Activated T-helper 17 cell treated with anti-CD3 and anti-CD28 coated beads, Interleukin-2, amount 50 U/mL, for 72 hours (primary cell): ENCODE data around the gene ATP6V1F. TPM values are rescaled to one million over a fixed set of nuclear protein-coding genes. Genes with fewer than 3 reads are reported as not detected.

Source experiments
- ATAC-seq: fragments of 150-1000 bp; cut with Tn5 transposase; replicated peaks from 2 replicates; pipeline ENCODE4 v1.10.0; 2021; ENCODE audit warnings: mild to moderate bottlenecking, moderate library complexity
- H3K27ac Mint-ChIP-seq: one replicate; pipeline ENCODE4 v1.8.0; 2022; ENCODE audit warnings: mixed read lengths
- H3K27me3 Mint-ChIP-seq: one replicate; pipeline ENCODE4 v1.8.0; 2022; ENCODE audit warnings: mixed read lengths
- H3K36me3 Mint-ChIP-seq: one replicate; pipeline ENCODE4 v1.8.0; 2022; ENCODE audit warnings: low read depth, mild to moderate bottlenecking, mixed read lengths
- H3K4me1 Mint-ChIP-seq: one replicate; pipeline ENCODE4 v1.8.0; 2022; ENCODE audit warnings: mixed read lengths
- H3K4me3 Mint-ChIP-seq: one replicate; pipeline ENCODE4 v1.8.0; 2022; ENCODE audit warnings: mild to moderate bottlenecking, mixed read lengths
- H3K9me3 Mint-ChIP-seq: one replicate; pipeline ENCODE4 v1.8.0; 2022; ENCODE audit warnings: mixed read lengths
- total RNA-seq, 2 donors: library from RNA; stranded (reverse); gene quantifications; one replicate each; pipeline ENCODE4 v1.2.3, GENCODE V29; 2022

The ATP6V1F gene
- total RNA-seq, 2 donors from 2014 or later: 69.9 to 127 TPM

DNA sequence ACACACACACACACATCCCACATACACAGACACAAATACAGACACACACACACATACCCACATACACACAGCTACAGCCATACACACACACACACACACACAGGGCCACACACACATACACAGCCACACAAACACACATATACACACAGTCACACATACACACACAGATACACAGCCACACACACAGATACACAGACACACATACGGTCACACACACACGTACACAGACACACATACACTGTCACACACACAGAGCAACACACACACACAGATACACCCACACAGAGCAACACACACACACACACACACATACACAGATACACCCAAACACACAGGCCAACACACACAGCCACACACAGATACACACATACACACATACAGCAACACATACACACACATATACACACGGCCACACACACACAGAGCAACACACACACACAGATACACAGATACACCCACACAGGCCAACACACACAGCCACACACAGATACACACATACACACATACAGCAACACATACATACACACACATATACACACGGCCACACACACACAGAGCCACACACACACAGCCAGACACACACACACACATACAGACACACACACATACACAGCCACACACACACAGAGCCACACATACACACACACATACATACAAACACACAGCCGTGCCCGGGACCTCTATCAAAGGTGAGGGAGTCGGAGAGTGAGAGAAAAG lies 25.5 kb downstream of the ATP6V1F start:
- Mint-ChIP-seq H3K4me1 (no peaks in the 10 kb centered on the region), H3K27ac (no peak overlapping the region), H3K27me3 (peaks cover 4% of the 10 kb centered on the region), H3K36me3 (no peaks in the 10 kb centered on the region), H3K9me3 (no peaks in the 10 kb centered on the region), H3K4me3 (no peak overlapping the region)
- ATAC-seq: no peak

DNA sequence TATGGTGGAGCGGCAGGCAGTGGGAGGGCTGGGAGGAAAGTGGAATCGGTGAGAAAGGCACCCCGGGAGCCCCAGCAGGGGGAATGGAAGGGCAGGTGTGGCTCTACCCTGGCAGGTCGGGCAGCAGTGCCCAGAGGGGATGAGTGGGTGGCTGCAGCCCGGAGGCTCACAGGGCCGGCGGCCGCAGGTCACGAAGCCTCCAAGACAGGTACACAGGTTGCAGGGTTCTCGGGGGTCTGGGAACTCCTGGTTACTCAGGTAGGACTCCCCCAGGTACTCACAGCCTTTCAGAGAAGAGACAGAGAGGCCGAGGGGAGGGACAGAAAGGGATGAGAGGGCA lies 26.1 kb downstream of the ATP6V1F start:
- H3K4me1 Mint-ChIP-seq: no peaks in the 10 kb centered on the region
- no peak for ATAC-seq
- no peak overlapping the region for H3K4me3 Mint-ChIP-seq
- no peaks in the 10 kb centered on the region for H3K9me3 Mint-ChIP-seq
- no peaks in the 10 kb centered on the region for H3K36me3 Mint-ChIP-seq
- H3K27me3 Mint-ChIP-seq: peaks cover 4% of the 10 kb centered on the region
- no peak overlapping the region for H3K27ac Mint-ChIP-seq

DNA sequence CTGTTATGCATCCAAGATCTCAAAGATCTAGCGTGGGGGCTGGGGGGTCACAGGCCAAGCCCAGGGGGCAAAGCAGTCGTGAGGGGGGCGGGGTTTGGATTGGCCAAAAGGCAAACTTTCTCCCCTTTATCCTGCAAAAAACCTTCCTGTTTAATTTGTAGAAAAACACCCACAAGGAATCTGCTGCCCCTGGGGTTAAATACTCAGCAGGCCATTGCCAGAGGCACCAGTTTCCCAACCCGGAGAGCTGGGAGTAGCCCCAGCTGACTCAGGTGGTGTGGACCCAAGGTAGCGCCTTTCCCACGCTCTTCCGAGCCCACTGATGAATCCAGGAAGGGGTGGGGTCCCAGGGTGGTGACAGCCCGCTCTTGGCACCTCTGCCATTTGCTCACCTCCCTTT lies 26.5 kb downstream of the ATP6V1F start:
- no peak for ATAC-seq
- no peak overlapping the region for H3K4me3 Mint-ChIP-seq
- no peaks in the 10 kb centered on the region for H3K4me1 Mint-ChIP-seq
- no peaks in the 10 kb centered on the region for H3K36me3 Mint-ChIP-seq
- H3K9me3 Mint-ChIP-seq: no peaks in the 10 kb centered on the region
- peaks cover 4% of the 10 kb centered on the region for H3K27me3 Mint-ChIP-seq
- no peak overlapping the region for H3K27ac Mint-ChIP-seq

DNA sequence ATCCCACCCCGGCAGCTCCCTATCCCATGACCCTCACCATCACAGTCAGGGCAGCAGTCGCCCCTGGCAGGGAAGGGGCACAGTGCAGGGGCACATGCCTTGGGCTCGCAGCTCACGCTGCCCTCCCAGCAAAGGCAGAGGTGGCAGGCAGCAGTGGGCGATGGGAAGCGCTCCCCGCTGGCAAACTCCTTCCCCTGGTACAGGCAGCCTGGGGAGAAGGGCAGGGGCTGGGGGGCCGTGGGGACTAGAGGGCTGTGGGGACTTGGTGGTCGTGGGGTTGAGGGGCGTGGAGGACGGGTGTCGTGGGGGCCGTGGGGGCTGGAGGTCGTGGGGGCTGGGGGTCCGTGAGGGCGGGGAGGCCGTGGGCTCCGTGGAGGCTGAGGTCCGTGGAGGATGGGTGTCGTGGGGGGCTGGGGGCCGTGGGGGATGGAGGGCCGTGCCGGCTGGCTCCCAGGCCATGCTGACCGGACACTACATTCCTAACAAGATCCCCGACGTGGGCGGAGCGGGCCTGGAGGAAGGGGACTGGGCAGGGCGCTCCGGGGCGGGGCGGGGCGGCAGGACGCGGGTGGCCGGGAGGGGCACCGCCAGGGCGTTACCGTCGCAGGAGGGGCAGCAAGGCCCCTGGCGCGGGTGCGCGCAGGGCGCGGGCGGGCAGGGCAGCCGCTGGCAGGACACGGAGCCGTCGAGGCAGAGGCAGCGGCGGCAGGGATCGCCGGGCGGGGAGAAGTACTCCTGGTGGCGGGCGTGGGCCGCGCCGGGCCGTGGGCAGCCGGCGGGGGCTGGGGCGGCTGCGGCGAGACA lies 27.9 kb downstream of the ATP6V1F start:
- Mint-ChIP-seq H3K27me3 (peaks cover 4% of the 10 kb centered on the region), H3K9me3 (no peaks in the 10 kb centered on the region), H3K27ac (no peak overlapping the region), H3K4me1 (no peaks in the 10 kb centered on the region), H3K36me3 (no peaks in the 10 kb centered on the region), H3K4me3 (no peak overlapping the region)
- peak; percentile 8 for ATAC-seq

DNA sequence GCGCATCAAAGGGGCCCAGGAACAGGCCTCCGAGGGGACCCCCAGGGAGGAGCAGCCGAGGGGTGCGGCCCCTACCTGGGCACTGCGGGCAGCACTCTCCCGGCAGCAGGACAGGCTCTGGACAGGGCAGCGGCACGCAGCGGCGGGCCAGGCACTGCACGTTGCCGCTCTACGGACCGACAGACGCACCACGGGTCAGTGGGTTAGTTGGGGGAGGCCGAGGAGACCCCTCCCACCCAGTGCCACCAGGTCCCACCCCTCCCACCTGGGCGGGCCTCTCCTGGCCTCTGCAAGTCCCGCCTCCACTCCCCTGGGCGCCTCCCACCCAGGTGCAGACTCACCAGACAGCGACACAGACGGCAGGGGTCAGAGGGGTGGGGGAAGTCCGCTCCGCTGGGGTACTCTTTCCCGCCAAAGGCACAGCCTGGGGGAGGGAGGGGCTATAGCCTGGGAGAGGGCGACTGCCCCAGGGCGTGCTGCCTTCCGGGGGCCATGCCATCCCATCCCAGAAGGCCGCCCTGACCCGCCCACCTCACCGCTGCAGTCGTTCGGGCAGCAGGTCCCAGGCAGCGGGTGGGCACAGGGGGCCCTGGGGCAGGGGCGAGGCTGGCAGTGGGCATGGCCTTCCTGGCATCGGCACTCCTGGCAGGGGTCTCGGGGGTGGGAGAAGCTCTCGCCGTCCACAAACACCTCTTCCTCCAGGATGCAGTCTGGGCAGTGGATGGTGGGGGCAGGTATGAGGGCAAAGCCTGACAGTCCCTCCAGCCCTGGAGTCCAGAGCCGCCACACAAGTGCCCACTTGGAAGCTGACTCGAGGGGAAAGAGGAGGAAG lies 28.7 kb downstream of the ATP6V1F start:
- Mint-ChIP-seq H3K27ac (no peak overlapping the region), H3K9me3 (no peaks in the 10 kb centered on the region), H3K36me3 (no peaks in the 10 kb centered on the region), H3K27me3 (no peaks in the 10 kb centered on the region), H3K4me1 (no peaks in the 10 kb centered on the region), H3K4me3 (no peak overlapping the region)
- peak; percentile 35 for ATAC-seq

DNA sequence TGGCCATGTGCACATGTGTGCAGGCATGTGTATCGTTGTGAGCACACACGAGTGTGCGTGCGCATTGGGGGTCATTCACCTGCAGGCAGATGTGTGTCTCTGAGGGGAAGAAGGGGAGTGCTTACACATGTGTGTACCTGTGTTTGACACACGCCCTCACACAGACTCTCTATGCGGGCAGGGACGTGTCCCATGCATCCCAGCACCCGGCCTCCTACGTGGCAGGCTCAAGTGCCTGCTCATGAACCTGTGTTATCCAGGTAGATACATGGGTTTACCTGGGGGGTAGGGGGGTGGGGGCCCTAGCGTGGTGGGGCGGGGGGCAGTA lies 29.2 kb downstream of the ATP6V1F start:
- H3K4me1 Mint-ChIP-seq: no peaks in the 10 kb centered on the region
- no peaks in the 10 kb centered on the region for H3K27me3 Mint-ChIP-seq
- no peak overlapping the region for H3K27ac Mint-ChIP-seq
- H3K4me3 Mint-ChIP-seq: no peak overlapping the region
- H3K9me3 Mint-ChIP-seq: no peaks in the 10 kb centered on the region
- ATAC-seq: no peak
- H3K36me3 Mint-ChIP-seq: no peaks in the 10 kb centered on the region

DNA sequence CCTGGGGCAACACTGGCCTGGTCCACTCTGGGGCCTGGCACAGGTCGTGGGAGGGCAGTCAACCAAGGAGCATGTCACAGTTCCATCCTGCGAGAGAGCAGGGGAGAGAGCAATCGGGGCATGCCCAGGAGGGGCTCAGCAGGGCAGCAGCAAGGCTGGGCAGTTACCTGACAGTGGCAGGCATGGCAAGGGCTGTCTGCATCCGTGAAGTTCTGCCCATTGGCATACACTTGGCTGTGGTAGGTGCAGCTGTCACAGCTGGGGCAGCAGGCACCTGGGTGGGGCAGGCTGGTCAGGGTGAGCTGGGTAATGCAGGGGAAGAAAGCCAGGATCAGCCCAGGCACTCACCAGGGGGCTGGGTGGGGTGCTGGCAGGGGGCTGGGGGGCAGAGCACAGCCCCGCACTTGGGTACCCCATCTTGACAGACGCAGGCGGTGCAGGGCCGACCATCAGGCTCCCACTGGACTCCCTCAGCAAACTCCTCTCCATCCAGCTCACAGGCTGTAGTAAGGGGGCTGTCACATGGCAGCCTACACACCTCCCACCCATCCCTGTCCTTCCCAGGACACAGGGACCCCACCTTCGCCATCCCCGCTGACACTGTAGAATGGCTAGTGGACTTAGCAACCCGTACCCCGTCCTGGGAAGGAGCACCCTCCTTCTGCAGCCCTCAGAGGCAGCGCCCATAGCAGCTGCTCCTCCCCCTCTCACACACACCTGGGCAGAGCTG lies 30.0 kb downstream of the ATP6V1F start:
- Mint-ChIP-seq H3K27ac (no peak overlapping the region), H3K4me3 (no peak overlapping the region), H3K9me3 (no peaks in the 10 kb centered on the region), H3K4me1 (no peaks in the 10 kb centered on the region), H3K27me3 (no peaks in the 10 kb centered on the region), H3K36me3 (no peaks in the 10 kb centered on the region)
- ATAC-seq: no peak

DNA sequence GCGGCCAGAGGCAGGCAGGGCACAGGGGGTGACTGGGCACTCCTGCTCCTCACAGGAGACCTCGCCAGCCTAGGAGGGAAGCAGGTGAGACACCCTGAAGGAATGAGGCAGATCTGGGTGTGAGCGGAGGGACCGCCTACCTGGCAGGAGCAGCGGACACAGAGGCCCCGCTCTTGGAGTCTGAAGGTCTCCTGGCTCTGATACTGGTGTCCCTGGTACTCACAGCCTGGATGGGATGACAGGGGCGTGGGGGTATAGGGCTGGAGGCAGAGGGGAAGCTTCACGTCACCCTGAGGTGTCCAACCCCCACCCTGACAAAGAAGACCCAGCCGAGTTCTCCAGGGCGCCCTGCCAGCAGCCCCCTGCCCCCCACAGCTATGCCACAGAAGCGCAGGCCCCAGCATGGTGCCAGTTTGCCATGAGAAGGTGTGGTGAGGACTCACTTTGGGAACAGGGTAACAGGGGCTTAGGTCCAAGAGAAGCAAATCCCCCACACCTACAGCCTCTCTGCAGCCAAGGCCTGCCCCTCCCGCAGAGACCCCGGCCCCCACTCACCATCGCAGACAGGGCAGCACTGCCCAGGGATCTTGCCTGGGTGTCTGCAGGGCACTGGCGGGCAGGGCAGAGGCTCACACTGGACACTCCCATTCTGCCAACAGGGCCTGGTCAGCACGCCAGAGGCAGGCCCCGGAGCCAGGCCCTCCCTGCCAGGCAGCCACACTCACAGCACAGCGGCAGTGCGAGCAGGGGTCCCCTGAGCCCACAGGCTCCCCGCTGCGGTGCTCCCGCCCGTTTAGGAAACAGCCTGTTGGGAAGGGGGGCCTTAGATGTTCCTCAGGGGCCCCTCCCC lies 30.8 kb downstream of the ATP6V1F start:
- ATAC-seq: no peak
- H3K27me3 Mint-ChIP-seq: no peaks in the 10 kb centered on the region
- H3K27ac Mint-ChIP-seq: no peak overlapping the region
- H3K9me3 Mint-ChIP-seq: peaks cover 2% of the 10 kb centered on the region
- H3K36me3 Mint-ChIP-seq: no peaks in the 10 kb centered on the region
- H3K4me1 Mint-ChIP-seq: no peaks in the 10 kb centered on the region
- no peak overlapping the region for H3K4me3 Mint-ChIP-seq

DNA sequence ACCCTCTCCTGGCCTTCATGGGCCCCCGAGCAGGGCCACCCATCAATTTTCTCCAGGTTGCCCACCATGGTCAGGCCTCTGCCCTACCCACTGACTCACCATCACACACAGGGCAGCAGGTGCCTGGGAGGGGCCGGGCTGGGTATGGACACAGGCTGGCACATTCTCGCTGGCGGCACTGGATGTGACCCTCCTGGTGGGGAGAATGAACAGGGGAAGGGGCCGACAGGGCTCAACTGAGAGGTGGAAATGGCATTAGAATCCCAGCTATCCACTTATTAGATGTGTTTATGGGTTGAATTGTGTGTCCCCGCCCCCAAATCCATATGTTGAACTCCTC lies 31.4 kb downstream of the ATP6V1F start:
- ATAC-seq: no peak
- Mint-ChIP-seq H3K9me3 (peaks cover 4% of the 10 kb centered on the region), H3K4me3 (no peak overlapping the region), H3K27ac (no peak overlapping the region), H3K27me3 (no peaks in the 10 kb centered on the region), H3K4me1 (no peaks in the 10 kb centered on the region), H3K36me3 (no peaks in the 10 kb centered on the region)

DNA sequence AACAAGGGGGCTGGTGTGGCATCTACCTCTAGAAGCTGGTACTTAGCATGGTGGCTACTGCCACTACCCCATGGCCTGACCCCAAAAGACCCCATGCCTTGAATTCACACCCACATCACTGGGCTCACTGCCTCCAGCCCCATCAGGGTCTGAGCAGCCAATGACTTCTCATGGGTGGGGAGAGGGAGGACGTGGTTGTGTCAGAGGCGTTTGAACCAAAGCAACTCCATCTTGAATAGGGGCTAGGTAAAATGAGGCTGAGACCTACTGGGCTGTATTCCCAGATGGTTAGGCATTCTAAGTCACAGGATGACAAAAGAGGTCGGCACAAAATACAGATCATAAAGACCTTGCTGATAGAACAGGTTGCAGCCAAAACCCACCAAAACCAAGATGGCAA lies 32.7 kb downstream of the ATP6V1F start:
- Mint-ChIP-seq H3K4me3 (no peak overlapping the region), H3K27me3 (no peaks in the 10 kb centered on the region)
- ATAC-seq: no peak

DNA sequence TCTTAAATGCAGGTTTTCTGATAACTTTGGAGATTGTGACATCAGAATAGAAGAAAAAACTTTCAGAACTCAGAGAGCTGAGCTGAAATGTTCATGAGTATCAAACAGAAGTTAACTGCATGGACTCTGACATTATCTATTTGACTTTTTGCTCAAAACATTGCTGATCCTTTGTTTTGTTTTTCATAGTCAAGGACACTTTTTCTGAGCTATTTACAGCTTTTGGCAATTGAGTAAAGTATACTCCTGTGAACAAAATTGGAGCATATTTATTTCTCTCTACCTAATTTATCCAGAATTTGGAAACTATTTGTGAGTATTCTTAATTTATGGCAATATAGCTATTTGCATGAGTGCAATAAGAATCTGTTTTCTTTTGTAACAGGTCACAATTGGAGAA lies 36.7 kb downstream of the ATP6V1F start:
- Mint-ChIP-seq H3K4me3 (no peak overlapping the region), H3K9me3 (peaks cover 4% of the 10 kb centered on the region), H3K27ac (no peak overlapping the region), H3K27me3 (no peaks in the 10 kb centered on the region), H3K36me3 (no peaks in the 10 kb centered on the region), H3K4me1 (peaks cover under 1% of the 10 kb centered on the region)
- ATAC-seq: no peak

More for the DNA sequence above, 32.7 kb downstream of the ATP6V1F start:
- Mint-ChIP-seq H3K36me3 (no peaks in the 10 kb centered on the region), H3K27ac (no peak overlapping the region), H3K9me3 (peaks cover 4% of the 10 kb centered on the region), H3K4me1 (no peaks in the 10 kb centered on the region)

DNA sequence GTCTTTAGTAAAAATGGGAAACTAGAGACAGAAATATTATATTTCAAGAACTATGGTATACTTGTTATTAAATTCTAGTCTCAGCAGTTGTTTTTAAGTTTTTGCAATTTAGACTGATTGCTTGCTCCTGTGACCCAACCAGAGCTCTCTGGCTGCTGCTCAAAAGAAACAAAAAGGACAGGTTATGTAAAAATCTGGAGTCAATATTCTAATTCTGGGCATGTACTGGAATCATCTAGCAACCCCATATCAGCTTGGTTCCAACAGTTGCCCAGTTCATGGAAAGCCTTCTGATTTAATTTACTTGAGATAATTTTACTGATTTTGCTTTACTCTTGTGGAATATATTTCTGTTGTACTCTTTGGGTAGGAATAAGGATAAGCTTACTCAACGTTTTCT lies 37.6 kb downstream of the ATP6V1F start:
- Mint-ChIP-seq H3K4me3 (no peak overlapping the region), H3K27ac (no peak overlapping the region), H3K4me1 (peaks cover 4% of the 10 kb centered on the region), H3K9me3 (peaks cover 4% of the 10 kb centered on the region), H3K36me3 (no peaks in the 10 kb centered on the region), H3K27me3 (no peaks in the 10 kb centered on the region)
- no peak for ATAC-seq

DNA sequence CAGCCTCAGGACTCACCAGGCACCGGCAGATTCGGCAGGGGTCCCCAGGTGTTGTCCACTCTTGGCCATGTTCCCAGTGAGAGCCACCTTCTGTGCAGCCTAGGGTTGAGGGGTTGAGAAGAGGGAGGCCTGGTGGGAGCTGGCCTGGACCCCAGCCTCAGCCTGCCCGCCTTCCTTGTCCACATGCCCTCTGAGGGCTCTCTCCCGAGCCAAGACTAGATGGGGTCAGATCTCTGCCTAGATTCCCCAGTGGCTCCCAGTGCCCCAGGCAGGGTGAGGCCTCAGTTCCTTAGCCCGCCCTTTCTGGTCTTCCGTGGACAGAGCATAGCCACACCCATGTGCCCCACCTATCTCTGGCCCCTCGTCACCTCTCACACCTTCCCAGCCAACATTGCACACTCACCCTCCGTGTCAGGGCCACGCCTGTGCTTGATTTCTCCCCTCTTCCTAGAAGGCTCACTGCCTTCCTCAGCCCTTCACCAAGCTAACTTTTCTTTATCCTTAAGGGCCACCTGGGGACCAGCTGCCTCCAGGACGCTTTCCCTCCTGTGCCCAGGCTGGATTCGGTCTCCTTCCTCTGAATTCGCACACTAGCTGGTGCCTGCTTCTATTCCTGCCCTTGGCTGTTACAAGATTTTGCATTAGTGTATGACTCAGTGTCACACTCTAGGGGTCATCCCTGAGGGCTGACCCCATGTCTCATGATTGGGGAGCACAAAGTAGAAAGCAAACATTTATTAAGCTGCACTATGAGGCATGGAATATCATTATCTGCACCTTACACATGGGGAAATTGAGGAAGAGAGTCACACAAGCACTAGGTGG lies 40.3 kb downstream of the ATP6V1F start:
- peaks cover 4% of the 10 kb centered on the region for H3K9me3 Mint-ChIP-seq
- no peak overlapping the region for H3K4me3 Mint-ChIP-seq
- no peak for ATAC-seq
- peaks cover 4% of the 10 kb centered on the region for H3K4me1 Mint-ChIP-seq
- peaks cover 9% of the 10 kb centered on the region for H3K27me3 Mint-ChIP-seq
- no peak overlapping the region for H3K27ac Mint-ChIP-seq
- no peaks in the 10 kb centered on the region for H3K36me3 Mint-ChIP-seq
